Gastrocnemius medialis (tissue), 4 donors: ENCODE results near the gene CHTF8.

Experiments
- CTCF ChIP-seq, 5 experiments: fragments of 450-650 bp in 3 of 5; fragments of 200-600 bp in 2 of 5; sonication (generic) in 2 of 5; IDR thresholded peaks in 4 of 5; conservative IDR thresholded peaks in 1 of 5; 1 replicate in 4 of 5; 2 replicates in 1 of 5; pipeline ENCODE4 v1.5.1; 2016 to 2019; ENCODE audit warnings: antibody characterized with exemption in 5 of 5, mild to moderate bottlenecking in 3 of 5, moderate library complexity in 3 of 5
- POLR2A ChIP-seq, 2 donors: fragments of 450-650 bp; IDR thresholded peaks; one replicate each; pipeline ENCODE4 v1.6.1; 2017; ENCODE audit warnings: antibody characterized with exemption in 2 of 2, mild to moderate bottlenecking in 2 of 2, moderate library complexity in 2 of 2

- no peak for TF ChIP-seq CTCF (IDR thresholded peaks at IDR 0.05 in 4 of 5, conservative IDR thresholded peaks at IDR 0.05 in 1 of 5)
- TF ChIP-seq POLR2A (IDR thresholded peaks at IDR 0.05), result no peak
Observed at GRCh38 chr16:69127966-69128510, 4.3 kb downstream of the CHTF8 start.
